ENCODE results near the gene RDX. TPM values are rescaled to one million over a fixed set of nuclear protein-coding genes. Genes with fewer than 3 reads are reported as not detected.

Gene RDX
- total and polyA plus RNA-seq, 2 of the 8 experiments (the other 6 are each of a cell fraction or from before 2014, with no cell fraction given) = 27.4 to 100 TPM

DNA sequence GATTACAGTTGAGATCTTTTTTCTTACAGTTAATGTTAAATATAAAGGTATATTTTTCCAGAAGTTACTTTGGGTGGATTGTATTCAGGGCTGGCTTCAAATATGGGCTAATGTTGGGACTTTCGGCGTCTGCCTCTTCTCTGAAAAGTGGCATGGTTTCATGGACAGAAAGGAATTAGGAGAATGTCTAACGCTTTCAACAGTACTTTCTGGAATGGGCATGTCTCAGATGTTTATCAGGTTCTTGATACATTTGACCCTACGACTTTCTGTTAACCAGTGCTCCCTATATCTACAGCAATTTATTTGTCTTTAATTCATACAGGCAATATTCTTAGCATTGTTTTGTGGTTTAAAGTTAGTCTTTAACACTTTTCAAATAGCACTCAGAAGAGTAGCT lies 169.5 kb downstream of the RDX start:
- no peak overlapping the region for H4K8ac ChIP-seq (ENCODE audit: extremely low read depth, insufficient read depth, low read length)
- peaks cover 0 to 13% (median 6%) of the 10 kb centered on the region in 4 experiments; a peak in 4 of 7 replicates for H3K4me1 ChIP-seq (replicated peaks in 1 of 4; ENCODE audit: control insufficient read depth in 3 of 4, insufficient read depth in 4 of 4, low read length in 3 of 4)
- no peak overlapping the region for H3K4me3 ChIP-seq (ENCODE audit: extremely low read depth in 1 of 4, insufficient read depth in 2 of 4, low read depth in 3 of 4, low read length in 4 of 4)
- TF ChIP-seq GTF2F1 (IDR thresholded peaks at IDR 0.05; ENCODE audit: borderline replicate concordance, low read depth, low read length) (no peak), POLR2AphosphoS5 (IDR thresholded peaks at IDR 0.05; ENCODE audit: low read depth, low read length) (no peak), TAF1 (IDR thresholded peaks at IDR 0.05; ENCODE audit: low read depth, low read length) (no peak), CEBPB (IDR thresholded peaks at IDR 0.05; ENCODE audit: low read depth, low read length) (no peak), PHF8 (conservative IDR thresholded peaks at IDR 0.05; ENCODE audit: low read depth, low read length) (no peak), HDAC2 (IDR thresholded peaks at IDR 0.05; ENCODE audit: borderline replicate concordance in 1 of 2, low read depth in 2 of 2, low read length in 2 of 2) (no peak), SUZ12 (IDR thresholded peaks at IDR 0.05; ENCODE audit: low read length) (no peak), CREB1 (IDR thresholded peaks at IDR 0.05) (no peak)
- no peak overlapping the region for H3K14ac ChIP-seq (ENCODE audit: insufficient read length)
- H3K36me3 ChIP-seq (ENCODE audit: control insufficient read depth in 2 of 4, insufficient read depth in 4 of 4, low read length in 3 of 4) = no peaks in the 10 kb centered on the region
- DNase-seq (ENCODE audit: low read depth in 1 of 2, low spot score in 2 of 2) (no peak), FAIRE-seq (no peak)
- no peak overlapping the region for H3K23ac ChIP-seq (ENCODE audit: insufficient read length)
- no peak overlapping the region for H2BK5ac ChIP-seq (ENCODE audit: low read depth, low read length)
- H4K5ac ChIP-seq (ENCODE audit: insufficient read length, low read depth, low read length) = no peak overlapping the region
- H2BK120ac ChIP-seq (replicated peaks; ENCODE audit: low read depth, low read length) = no peak overlapping the region
- no peak overlapping the region for H3K27ac ChIP-seq (ENCODE audit: low read depth, low read length)
- no peak overlapping the region for H2BK15ac ChIP-seq (ENCODE audit: low read length)
- no peak overlapping the region for H3K18ac ChIP-seq (ENCODE audit: extremely low read depth, low read length)
- H2BK12ac ChIP-seq (ENCODE audit: low read depth, low read length) = no peak overlapping the region
- H3K9me3 ChIP-seq (ENCODE audit: insufficient read depth in 2 of 2, low read depth in 1 of 2, low read length in 1 of 2) = no peaks in the 10 kb centered on the region
- no peaks in the 10 kb centered on the region for H3K27me3 ChIP-seq (replicated peaks in 1 of 4; ENCODE audit: control insufficient read depth in 3 of 4, extremely low read depth in 1 of 4, insufficient read depth in 3 of 4, low read length in 3 of 4)
- H3K4ac ChIP-seq (replicated peaks; ENCODE audit: insufficient read length, low read depth, low read length) = no peak overlapping the region
- H4K20me1 ChIP-seq (replicated peaks in 1 of 2; ENCODE audit: control insufficient read depth in 1 of 2, insufficient read depth in 2 of 2, low read length in 2 of 2) = no peaks in the 10 kb centered on the region
- H3K4me2 ChIP-seq (ENCODE audit: insufficient read depth in 1 of 2, low read depth in 2 of 2, low read length in 2 of 2) = no peak overlapping the region
- H2AK5ac ChIP-seq (ENCODE audit: low read depth, low read length) = no peak overlapping the region
- 0 out of 4 replicates have a peak, but pooled peaks cover 0 to 2% of the 10 kb centered on the region in 2 experiments for H3K79me2 ChIP-seq (ENCODE audit: control insufficient read depth in 1 of 2, insufficient read depth in 2 of 2, low read length in 2 of 2)
- WGBS, 2 experiments (ENCODE audit: extremely low coverage in 1 of 2, insufficient coverage in 1 of 2, insufficient read length in 1 of 2, insufficient replicate concordance in 2 of 2, low coverage in 1 of 2, low lambda C conversion rate in 2 of 2, missing lambda C conversion rate in 1 of 2) = 91% methylated on average over 4 of the region's 4 CpGs; no CpG with 5 or more reads in 1 of the 2 experiments
- H2BK20ac ChIP-seq (ENCODE audit: low read length) = no peak overlapping the region
- H4K91ac ChIP-seq (replicated peaks; ENCODE audit: insufficient read length, low read length) = no peak overlapping the region
- no peak overlapping the region for H3K56ac ChIP-seq (replicated peaks; ENCODE audit: insufficient read length, low read depth, low read length)
- H2AFZ ChIP-seq (ENCODE audit: low read length) = no peak overlapping the region
- ChIA-PET POLR2A (ENCODE audit: partially characterized antibody) (no interaction called here), CTCF (ENCODE audit: partially characterized antibody) (interaction anchor here (1.2 to 1.4 kb wide), 2 partner anchors 23 to 187 kb away, joined by 3 read pairs; no protein-coding TSS in a partner anchor)
- H3K9ac ChIP-seq (replicated peaks in 1 of 4; ENCODE audit: extremely low read depth in 1 of 4, low read depth in 3 of 4, low read length in 3 of 4) = no peak overlapping the region
- no peaks in the 10 kb centered on the region for H3K79me1 ChIP-seq (ENCODE audit: low read depth, low read length)
- no peaks in the 10 kb centered on the region for H3K23me2 ChIP-seq (ENCODE audit: low read depth, low read length)

Measured in H1 (cell line).